NCI-H146 treated with DMSO at 0.1 percent for 48 hours (cell line): ENCODE results near the gene ZMYND8.

Experiments used
- DNase-seq: peaks from one replicate; lab custom pipeline; 2025; ENCODE audit not compliant: unreplicated experiment; lab: John Stamatoyannopoulos, UW

ZMYND8 gene

DNA sequence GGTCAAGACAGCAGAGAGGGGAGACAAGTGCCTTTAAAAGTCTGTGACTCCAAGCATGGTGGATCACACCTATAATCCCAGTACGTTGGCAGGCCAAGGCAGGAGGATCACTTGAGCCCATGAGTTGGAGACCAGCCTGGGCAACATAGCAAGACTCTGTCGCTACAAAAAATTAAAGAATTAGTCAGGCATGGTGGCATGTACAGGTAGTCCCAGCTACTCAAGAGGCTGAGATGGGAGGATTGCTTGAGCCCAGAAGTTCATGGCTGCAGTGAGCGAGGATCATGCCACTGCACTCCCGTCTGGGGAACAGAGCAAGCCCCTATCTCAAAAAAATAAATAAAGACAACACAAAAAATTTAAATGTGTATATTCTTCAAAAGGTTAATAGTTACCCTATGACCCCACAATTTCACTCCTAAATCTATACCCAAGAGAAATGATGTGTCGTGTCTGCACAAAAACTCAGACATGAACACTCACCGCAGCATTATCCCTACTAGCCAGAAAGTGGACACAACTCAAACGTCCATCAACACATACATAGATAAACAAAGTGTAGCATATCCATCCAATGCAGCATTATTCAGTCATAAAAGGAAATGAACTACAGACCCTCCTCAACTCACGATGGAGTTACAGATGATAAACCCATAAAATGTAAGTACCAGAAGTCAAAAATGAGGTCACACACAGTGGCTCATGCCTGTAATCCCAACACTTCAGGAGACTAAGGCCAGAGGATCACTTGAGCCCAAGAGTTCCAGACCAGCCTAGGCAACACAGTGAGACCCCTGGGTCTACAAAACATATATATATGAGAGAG lies 23.9 kb downstream of the ZMYND8 start:
- DNase-seq = no peak

DNA sequence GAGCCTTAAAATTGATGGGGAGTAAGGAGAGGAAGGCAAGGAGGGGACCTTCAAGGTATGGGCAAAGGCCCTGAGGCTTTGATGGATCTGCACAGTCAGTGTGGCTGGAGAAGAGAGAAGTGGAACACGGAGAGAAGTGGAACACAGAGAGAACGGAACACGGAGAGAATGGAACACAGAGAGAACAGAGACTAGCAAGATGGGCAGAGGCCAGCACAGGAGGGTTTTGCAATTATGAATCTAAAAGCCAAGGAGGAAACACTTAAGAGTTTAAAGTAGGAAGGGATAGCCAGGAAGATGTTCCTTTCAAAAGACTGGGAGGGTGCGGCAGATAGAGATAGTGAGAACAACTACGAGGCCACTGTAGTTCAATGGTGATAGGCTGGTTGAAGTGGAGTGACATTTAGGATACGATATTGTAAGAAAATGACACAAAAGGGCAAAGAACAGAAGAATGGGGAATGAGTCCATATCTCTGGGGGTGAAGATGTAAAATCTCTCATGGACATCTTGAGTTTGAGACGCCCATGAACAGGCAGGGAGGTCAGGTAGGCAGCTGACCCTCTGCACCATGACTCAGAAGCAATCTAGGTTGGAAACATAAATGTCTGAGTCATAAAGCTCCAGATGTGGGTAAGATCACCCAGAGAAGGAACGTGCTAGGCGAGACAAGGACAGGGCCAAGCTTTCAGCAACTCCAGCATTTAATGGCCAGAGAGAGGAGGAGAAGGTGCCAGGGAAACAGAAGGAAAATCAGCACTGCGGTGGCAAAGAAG lies 25.4 kb downstream of the ZMYND8 start:
- DNase-seq = no peak

DNA sequence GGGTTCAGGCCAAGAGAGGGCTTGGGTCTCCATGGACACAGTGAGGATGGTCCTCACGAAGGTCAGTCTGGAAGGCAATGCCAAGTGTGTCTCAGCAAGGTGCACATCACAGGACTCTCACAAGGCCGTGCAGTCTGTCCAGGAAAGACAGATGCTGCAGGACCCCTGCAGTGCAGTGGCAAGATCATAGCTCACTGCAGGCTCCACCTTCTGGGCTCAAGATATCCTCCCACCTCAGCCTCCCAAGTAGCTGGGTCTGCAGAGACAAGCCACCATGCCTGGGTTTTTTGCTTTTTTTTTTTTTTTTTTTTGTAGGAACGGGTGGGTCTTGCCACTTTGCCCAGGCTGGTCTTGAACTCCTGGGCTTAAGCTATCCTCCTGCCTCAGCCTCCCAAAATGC lies 26.4 kb downstream of the ZMYND8 start:
- no peak for DNase-seq

DNA sequence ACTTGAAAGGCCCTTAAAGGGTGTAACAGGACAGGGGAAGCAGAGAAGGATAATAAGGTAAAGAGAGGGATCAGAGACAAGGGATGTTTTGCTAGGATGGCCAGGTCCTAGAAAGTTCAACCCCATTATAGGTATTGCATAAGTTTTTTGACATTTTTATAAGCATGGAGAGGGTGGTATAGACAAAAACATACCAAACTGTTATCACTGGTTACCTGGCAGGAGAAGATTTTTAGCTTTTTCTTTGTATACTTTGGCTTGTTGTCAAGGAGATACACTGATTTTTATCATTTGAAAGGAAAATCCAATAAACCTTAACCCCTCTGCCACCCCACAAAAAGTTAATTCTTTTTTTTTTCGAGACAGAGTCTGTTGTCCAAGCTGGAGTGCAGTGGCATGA lies 28.4 kb downstream of the ZMYND8 start:
- no peak for DNase-seq

DNA sequence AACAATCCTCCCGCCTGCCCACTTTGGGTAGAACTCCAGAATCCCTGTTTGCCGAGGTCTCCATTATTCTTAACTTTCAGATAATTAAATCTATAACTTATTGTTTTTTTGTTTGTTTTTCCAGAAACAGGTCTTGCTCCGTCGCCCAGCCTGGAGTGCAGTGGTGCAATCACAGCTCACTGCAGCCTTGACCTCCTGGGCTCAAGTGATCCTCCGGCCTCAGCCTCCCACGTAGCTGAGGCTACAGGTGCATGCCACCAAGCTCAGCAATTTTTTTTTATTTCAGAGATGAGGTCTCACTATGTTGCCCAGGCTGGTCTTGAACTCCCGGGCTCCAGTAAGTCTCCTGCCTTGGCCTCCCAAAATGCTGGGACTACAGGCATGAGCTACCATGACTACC lies 28.8 kb downstream of the ZMYND8 start:
- DNase-seq = no peak

DNA sequence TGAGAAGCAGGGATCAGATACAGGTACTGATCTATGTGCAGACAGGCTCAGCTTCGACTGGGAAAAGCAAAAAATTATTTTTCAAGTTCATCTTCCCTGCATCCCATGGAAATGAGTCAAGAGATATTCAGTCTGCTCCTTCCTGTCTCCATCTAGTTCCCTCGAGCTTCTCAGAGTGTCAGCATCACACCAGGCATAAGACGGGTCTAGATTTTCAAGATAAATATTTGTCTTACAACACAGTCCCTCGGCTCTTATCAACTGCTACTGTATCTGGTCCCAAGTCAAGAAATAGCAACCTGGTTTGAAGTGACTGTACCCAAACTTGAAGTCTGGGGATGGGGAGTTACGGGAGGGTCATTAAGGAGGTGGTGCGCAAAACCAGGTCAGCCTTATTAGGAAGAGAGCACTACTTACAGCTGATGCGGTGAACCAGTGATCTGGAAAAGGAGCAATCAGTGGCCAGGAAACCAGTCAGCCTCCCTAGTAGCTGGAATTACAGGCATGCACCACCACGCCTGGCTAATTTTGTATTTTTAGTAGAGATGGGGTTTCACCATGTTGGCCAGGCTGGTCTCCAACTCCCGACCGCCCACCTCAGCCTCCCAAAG lies 29.7 kb downstream of the ZMYND8 start:
- no peak for DNase-seq

DNA sequence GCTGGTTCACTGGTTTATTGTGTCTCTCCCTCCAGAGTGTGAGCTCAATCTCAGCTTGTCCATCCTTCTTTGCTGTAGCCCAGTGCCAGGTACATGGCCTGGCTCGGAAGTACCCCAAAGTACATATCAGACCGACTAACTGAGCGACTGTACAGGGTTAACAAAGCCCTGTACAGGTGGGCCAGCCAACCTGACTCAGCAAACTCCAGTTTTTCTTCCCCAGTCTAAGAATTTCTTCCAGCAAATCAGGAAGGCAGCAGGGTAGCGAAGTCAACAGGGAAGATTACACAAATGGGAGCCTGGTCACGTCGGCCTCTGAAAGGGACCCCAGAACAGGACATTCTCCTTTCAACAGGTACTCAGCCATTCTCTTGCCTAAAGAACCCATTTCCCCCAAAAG lies 31.3 kb downstream of the ZMYND8 start:
- no peak for DNase-seq

DNA sequence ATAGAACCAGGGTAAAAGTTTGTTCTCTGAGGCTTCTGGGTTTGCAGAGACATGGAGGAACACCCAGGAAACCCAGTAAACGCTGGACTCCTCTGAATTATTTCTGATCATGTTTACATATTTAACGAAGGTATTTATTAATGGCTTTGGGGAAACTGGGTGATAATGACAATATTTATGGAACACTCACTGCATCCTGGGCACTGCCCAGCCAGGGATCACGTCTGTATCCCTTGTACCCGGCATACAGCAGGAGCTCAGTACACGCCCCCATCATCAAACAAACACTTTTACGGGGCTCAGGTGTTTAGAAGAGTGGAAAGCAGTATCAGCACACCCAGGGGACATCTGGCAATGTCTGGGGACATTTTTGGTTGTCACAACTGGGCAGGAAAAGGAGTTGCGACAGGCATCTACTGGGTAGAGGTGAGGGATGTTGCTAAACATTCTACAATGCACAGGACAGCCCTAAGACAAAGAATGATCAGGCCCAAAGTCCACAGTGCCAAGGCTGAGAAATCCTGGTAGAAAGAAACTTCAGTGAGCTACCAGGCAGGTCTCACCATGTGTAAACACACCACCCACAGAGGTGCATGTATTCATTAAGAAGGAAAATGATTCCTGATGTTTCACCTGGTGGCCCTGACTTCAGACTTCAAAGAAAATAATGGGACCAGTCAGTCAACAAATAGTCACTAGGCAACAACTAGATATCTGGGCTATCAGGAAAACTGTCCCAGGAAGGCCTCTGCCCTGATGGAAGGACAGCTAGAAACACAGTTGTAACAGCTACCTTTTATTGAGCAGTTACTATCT lies 35.3 kb downstream of the ZMYND8 start:
- DNase-seq = peak; percentile 98

DNA sequence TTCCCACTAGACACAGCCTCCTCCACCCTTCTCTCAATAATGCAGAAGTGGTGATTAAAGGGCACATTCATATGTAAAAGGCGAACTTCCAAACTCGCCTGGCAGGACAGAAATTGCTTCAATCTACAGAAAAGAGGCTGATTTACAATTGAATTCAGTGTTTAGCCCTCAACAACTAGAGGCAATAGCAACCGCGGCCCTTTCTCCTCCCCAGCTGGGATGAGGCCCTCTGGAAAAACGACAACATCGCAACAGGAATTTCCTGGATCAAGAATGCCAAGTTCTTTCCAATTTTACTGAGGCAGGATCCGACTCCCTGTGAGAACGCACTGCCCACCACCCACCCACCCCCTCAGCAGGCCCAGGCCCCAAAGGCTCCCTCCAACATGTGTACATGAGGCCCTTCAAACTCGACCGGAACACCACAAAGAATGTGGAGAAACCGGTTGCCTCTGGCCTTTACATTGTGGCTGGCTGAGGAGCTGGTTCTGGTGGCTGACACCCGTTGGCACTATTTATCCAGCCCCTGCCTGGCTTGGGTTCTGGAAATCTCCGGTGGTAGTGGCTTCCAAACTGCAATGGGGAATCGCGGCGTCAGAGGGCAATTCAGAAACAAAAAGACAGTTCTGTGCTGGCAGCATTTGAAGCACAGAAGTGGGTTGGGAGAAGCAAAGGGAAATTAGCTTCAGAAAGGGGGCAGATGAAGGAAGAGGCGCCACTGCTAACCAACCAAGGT lies 36.8 kb downstream of the ZMYND8 start:
- DNase-seq = no peak

DNA sequence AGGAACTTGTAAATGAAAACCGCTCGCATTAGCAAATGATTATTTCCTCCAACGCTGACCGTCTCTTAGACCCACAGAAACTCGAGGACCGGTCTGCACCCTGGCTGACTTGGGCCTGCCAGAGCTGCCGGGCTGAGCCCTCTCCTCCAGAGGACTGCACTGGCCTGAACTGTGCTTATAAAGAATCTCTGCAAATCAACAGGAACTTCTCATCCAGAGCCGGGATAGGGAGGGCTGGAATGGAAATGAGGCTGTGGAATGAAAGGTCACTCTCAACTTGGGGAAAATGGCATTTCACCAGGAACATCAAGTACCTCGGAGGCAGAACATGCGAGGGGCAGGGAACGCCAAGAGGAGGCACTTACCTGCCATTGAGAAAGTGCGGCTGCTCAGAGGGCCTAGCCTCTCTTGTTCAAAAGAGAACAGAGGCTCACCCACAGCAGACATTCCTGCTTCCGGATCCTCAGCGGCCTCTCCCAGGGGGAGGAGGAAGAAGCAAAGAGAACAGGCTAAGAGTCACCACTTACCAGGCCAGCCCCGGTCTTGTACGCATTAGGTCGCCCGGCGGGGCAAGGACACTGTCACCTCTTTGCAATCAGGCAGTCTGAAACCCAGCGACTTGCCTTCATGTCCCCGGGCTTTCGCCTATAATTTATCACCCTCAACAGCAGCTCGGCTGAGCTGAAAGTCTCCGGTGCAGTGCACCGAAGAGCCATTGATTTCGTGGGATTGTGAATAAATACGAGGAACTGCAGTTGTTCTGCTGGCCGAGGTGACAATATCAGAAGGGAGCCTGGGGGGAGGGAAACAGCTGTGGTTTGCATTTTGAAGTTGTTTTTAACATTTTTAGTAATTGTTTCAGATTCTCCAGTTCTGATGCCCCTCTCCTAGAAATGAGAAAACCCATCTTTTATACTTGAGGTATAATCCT lies 37.6 kb downstream of the ZMYND8 start:
- DNase-seq = no peak

DNA sequence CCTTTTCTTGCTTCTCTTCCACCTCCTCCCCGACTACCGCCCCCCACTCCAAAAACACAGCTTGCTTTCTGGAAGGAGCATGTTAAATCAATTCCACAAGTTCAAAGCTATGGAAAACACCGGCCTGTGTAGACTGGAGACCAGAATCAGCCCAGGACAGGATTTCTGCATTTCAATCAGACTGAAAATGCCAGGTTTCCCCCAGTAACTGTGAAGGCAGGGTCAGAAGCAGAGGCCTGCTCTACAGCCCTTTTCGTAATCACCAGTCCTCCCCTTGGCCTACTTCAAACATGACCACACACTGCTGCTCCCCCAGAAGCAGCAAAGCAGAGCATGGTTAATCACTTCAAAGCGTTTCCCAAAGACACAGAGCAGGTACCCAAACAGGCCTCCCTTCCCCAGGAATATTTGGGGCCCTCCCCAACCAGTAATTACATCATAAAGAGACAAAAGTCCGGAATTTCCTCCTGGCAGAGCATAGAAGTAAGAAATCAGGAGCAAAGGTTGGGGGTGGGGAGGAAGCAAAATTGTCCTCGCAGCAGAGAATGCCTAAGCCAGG lies 38.4 kb downstream of the ZMYND8 start:
- DNase-seq = no peak

DNA sequence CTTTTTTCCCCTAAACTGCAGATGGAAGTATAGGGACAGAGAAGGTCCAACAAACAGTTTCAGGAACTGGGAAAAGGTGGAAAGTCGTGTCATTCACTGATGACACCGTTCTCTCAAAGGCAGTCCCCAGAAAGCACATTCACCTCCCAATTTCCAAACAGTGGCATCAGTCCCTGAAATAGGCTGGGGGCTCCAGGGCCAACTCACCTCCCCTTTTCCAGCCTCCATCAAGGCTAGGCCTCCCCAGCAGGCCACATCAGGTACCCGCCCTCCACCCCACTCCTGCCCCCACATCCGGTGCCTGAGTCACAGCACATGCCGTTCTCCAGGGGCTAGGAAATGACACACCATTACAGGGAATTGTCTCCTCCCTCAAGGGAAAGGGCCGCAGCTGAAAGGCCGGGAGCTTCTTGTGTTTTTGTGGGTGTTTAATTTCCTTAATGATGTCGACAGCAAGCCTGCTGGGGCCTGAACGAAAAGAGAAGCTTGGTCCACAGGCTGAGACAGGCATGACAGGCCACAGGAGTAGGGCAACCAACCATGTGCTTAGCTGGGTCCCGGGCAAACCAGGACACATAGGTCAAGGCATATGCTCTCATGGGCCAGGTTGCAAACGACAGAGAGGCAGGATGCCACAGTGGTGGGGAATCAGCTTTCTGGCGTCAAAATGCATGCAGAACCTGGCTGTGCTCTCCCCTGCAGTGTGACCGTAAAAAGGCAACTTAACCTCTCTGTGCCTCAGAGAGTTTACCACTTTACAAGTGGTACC lies 39.2 kb downstream of the ZMYND8 start:
- DNase-seq = no peak

DNA sequence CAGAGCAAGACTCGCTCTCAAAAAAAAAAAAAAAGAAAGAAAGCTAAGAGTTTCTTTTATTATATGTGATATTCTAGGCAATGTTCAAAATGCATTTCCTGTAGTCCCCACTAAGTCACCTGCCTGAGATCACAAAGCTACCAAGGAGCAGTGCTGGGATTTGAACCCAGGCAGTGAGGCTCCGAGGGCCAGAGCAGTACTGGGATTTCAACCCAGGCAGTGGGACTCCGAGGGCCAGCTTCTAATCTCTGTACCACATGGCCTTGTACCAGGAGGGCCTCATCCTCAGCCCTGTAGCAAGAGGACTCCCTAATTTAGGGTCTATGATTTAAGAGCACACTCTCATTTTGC lies 39.7 kb downstream of the ZMYND8 start:
- DNase-seq = no peak

DNA sequence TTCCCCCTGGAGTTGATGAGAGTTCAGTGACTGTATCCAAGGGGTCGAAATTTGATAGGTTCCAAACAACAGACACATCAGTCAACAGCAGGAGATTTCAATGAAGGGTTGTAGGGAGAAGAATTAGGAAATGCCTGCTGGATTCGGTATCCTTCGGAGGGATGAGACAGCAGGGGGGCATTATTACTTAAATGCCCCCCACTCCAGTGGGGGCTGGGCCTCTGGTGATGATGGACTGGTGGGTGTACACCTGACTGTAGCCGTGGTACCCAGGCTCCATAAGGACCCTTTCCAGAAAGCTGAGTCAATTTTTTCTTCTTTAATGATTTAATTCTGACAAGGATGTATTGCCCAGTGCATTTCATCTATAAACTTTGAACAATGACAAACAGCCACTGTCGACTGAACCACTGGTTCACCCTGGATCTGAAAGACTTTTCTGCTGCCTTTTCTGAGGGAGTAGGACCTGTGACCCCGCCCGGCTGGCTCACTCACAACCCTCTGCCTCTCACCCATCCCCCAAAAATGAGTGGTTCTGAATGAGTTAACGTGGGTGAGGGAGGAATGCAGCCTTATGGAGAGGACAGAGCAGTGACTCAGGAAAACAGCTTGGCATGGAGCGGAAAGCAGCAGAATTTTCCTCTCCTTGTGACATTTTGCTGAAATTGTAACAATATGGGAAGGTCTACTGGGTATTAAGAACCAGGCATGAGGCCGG lies 41.0 kb downstream of the ZMYND8 start:
- DNase-seq = peak; percentile 45

DNA sequence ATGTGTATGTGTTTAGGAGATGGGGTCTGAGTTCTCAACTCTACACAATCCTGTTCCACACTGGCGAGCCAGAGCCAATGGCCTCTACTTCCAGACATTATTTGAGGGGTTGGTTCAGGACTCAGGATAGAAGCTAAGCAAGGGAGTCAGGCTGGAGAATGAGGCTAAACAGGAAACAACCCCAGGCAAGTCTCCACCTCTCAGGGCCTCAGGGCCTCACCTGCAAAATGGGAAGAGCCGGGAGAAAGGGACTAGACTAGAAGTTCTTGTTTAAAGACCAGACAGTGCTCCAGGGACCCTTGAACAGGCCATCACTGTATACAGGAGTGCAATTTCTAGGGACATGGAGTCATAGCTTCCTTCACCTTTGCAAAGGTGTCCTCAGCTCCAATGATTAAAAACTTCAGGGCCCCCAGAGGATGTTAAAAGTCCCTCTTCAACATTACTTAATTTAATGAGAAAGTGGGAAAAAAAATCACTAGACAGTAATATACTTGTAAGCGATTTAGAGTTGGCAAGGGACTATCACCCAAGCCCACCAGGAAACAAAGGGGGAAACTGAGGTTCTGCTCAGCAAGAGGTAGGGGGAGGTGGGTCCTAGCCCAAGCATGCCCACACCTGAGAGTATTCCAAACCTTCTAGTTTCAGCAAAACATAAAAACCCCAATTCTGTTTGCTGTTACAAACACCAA lies 41.7 kb downstream of the ZMYND8 start:
- no peak for DNase-seq

DNA sequence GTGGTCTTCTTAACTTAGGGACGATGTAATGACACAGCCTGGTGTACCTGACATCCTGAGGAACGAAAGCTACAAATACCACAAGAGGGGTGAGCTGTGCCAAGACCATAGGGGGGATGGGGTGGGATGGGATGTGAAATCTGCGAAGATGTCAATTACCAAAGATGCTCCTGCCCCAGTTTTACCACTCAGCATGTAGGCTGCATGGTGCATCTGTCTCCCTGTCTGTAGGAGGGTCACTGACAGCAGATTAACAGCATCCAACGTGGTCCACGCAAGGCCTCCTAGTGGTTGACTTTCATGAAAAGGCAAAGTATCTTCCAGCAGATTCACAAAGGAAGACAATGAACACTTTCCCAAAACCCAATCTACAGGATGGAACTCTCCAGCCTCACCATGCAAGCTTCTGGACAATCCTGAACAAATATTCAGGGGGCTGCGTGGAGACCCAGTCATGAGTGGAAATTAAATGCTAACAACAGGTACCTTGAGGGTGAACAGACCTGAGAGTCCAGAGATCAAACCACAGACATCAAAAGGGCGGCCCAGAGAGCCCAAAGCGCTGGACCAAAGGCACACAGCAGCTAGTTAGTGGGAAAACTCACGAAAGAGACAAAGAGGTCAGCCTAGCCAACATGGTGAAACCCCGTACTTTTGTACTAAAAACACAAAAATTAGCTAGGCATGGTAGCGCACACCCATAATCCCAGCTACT lies 44.4 kb downstream of the ZMYND8 start:
- no peak for DNase-seq

DNA sequence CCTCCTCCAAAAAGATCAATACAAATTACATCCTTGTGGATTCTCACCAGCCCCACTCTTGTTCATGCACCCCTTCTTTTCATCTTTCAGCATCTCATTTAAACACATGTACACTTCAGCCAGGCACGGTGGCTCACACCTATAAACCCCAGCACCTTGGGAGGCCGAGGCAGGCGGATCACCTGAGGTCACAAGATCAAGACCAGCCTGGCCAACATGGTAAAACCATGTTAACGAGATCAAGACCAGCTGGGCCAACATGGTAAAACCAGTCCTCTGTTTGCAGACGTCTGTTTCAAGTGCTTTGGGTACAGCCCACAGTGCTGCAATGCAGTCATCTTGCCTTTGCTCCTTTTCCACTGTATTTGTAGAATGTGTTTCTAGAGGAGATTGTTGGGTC lies 45.3 kb downstream of the ZMYND8 start:
- no peak for DNase-seq
